ENCODE data around the gene POLR2E. TPM values are rescaled to one million over a fixed set of nuclear protein-coding genes. Genes with fewer than 3 reads are reported as not detected.

Gene POLR2E
- total RNA-seq, 1 experiment from 2014 or later, result 281 TPM

GRCh38 chr19:1067341-1067957, 27.7 kb downstream of the POLR2E start:
- intact Hi-C loops (cut with micrococcal nuclease), result no loop called here
- BruUV-seq (replicated peaks), result no TSS peak
- RAD21 ChIA-PET (ENCODE audit: low non-redundant PET in 1 of 2, low total read pairs in 2 of 2, uncharacterized antibody in 2 of 2, unreplicated experiment in 2 of 2), result no interaction called here
- Histone ChIP-seq H3K4me1 (ENCODE audit: control insufficient read depth in 1 of 2, insufficient read depth in 2 of 2, low read length in 2 of 2) (peaks cover 34 to 68% of the 10 kb centered on the region in 2 experiments), H4K20me1 (ENCODE audit: insufficient read depth) (no peaks in the 10 kb centered on the region), H2AFZ (ENCODE audit: low read depth, low read length, poor library complexity, severe bottlenecking) (no peak overlapping the region), H3K9me3 (ENCODE audit: control insufficient read depth in 1 of 2, insufficient read depth in 1 of 2, low read depth in 1 of 2, low read length in 2 of 2) (no peaks in the 10 kb centered on the region), H3K4me3 (replicated peaks in 1 of 2; ENCODE audit: low read depth in 1 of 2, low read length in 2 of 2) (peak overlapping the region; percentile 64 to 78), H3K79me2 (ENCODE audit: insufficient read depth, low read length) (peaks cover 26% of the 10 kb centered on the region; the same call in 1 of the 2 replicates), H3K36me3 (ENCODE audit: control insufficient read depth in 1 of 2, insufficient read depth in 2 of 2, low read length in 2 of 2) (0 out of 4 replicates have a peak, but pooled peaks cover 0 to 3% of the 10 kb centered on the region in 2 experiments), H3K27ac (ENCODE audit: low read depth, low read length) (peak overlapping the region; percentile 100), H3K4me2 (ENCODE audit: low read length) (peak overlapping the region; percentile 94), H3K27me3 (ENCODE audit: insufficient read depth, low read length) (no peaks in the 10 kb centered on the region), H3K9me2 (ENCODE audit: insufficient read depth) (no peaks in the 10 kb centered on the region), H3K9ac (ENCODE audit: low read length) (peak overlapping the region; percentile 92)
- DNase-seq (ENCODE audit: low read depth, low spot score) (no peak), ATAC-seq (no peak)
- CTCF ChIA-PET, result interaction anchor here (1.3 kb wide), 1 partner anchor 24 kb away, joined by 3 read pairs; no protein-coding TSS in a partner anchor
- POLR2A ChIA-PET, result interaction anchor here (2.0 to 2.3 kb wide), 2 partner anchors 15 to 46 kb away, joined by 6 to 7 read pairs; partner anchors contain the start of gene RNU6-2
- TF ChIP-seq, protein P1, sequence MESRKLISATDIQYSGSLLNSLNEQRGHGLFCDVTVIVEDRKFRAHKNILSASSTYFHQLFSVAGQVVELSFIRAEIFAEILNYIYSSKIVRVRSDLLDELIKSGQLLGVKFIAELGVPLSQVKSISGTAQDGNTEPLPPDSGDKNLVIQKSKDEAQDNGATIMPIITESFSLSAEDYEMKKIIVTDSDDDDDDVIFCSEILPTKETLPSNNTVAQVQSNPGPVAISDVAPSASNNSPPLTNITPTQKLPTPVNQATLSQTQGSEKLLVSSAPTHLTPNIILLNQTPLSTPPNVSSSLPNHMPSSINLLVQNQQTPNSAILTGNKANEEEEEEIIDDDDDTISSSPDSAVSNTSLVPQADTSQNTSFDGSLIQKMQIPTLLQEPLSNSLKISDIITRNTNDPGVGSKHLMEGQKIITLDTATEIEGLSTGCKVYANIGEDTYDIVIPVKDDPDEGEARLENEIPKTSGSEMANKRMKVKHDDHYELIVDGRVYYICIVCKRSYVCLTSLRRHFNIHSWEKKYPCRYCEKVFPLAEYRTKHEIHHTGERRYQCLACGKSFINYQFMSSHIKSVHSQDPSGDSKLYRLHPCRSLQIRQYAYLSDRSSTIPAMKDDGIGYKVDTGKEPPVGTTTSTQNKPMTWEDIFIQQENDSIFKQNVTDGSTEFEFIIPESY (IDR thresholded peaks at IDR 0.05; ENCODE audit: extremely low read depth, insufficient replicate concordance, low read length), result no peak
- TF ChIP-seq CBX3 (IDR thresholded peaks at IDR 0.05; ENCODE audit: low read depth) (no peak), YY1 (IDR thresholded peaks at IDR 0.05; ENCODE audit: extremely low read depth, insufficient replicate concordance, low read depth, low read length) (no peak), SRF (IDR thresholded peaks at IDR 0.05; ENCODE audit: low read depth) (no peak), RAD21 (IDR thresholded peaks at IDR 0.05; ENCODE audit: low read depth) (no peak), SIN3A (IDR thresholded peaks at IDR 0.05; ENCODE audit: low read depth) (no peak), REST (IDR thresholded peaks at IDR 0.05; ENCODE audit: low read depth) (no peak)
